Measurements from ENCODE around the gene CYP27C1. TPM values are rescaled to one million over a fixed set of nuclear protein-coding genes. Genes with fewer than 3 reads are reported as not detected.

CYP27C1 gene
- polyA plus RNA-seq, 1 experiment = 0.28 TPM

DNA sequence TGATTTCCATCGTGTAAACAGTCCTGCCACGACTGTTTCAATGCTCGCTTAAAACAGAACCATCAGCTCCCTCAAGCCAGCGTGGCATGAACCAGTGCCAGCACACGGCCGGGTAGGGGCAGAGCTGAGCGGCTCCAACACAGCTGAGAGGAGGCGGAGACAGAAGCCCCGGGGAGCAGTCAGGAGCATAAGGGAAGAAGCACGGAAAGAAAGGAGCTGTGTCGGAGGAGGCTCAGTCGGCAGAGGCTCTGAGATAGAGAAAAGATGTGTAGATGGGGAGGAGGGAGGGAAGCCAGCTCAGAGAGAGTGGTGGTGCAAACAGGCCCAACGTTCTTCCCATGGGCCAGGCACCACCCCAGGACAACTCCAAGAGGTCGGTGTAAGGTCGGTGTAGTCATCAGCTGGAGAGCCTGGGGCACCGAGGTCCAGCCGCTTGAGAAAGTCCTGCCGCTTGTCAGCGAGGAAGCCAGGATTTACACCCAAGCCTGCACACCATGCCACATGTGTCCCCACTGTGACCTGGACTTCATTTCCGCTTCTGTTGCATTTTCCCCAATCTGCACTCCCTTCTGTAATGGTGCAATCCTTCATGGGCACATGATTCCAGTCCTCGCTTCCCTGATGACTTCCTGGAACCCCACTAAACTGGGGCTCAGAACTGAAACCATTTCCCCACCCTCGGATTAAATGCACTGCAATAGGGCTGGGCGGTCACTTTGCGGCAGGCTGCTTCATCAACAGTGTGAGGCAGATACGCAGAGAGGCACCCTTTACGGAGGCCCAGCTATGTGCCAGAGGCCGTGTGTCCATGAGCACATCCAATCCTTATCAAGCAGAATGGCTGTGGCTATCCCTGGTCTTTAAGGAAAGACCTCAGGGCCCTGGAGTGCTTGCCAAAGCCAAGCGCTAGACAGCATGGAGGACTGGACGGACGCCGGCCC lies 43.5 kb downstream of the CYP27C1 start:
- H3K27me3 ChIP-seq (ENCODE audit: control insufficient read depth, insufficient read depth, low read length) = no peaks in the 10 kb centered on the region
- TF ChIP-seq, protein P1, sequence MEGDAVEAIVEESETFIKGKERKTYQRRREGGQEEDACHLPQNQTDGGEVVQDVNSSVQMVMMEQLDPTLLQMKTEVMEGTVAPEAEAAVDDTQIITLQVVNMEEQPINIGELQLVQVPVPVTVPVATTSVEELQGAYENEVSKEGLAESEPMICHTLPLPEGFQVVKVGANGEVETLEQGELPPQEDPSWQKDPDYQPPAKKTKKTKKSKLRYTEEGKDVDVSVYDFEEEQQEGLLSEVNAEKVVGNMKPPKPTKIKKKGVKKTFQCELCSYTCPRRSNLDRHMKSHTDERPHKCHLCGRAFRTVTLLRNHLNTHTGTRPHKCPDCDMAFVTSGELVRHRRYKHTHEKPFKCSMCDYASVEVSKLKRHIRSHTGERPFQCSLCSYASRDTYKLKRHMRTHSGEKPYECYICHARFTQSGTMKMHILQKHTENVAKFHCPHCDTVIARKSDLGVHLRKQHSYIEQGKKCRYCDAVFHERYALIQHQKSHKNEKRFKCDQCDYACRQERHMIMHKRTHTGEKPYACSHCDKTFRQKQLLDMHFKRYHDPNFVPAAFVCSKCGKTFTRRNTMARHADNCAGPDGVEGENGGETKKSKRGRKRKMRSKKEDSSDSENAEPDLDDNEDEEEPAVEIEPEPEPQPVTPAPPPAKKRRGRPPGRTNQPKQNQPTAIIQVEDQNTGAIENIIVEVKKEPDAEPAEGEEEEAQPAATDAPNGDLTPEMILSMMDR (IDR thresholded peaks at IDR 0.05; ENCODE audit: insufficient read depth, low read depth, low read length) = peak; percentile 25
- ChIA-PET CTCF (interaction anchor here (0.9 to 2.7 kb wide), 8 partner anchors 13 to 127 kb away, joined by 3 to 12 read pairs (median 4); no protein-coding TSS in a partner anchor), POLR2A (interaction anchor here (0.6 kb wide), 1 partner anchor 519 kb away, joined by 3 read pairs; no protein-coding TSS in a partner anchor)
- no peaks in the 10 kb centered on the region for H3K36me3 ChIP-seq (ENCODE audit: control insufficient read depth, insufficient read depth, low read length)
- H3K4me3 ChIP-seq (ENCODE audit: low read depth, low read length) = no peak overlapping the region
- peak; percentile 70 for DNase-seq (ENCODE audit: low read depth)

DNA sequence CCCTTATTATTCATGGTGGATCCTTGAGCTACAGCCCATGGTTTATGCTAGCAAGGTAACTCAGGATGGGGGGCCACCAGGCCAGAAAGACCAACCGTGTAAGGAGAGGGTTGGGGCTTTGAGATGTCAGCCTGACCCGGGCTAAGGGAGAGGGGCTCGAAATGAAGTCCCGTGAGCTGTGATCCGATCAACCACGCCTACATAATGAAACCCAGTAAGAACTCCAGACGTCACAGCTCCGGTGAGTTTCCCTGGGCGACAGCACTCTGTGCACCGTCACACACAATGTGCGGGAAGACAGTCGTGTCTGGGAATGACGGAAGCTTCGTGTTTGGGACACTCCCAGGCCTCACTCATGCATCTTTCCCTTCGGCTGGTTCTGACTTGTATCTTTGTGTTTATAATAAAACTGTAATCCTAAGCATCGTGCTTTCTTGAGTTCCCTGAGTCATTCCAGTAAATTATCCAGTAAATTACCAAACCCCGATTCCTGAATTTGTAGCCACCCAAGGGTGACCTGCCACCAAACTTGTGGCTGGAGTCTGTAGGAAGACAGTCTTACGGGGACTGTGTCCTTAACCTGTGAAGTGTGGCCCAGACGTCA lies 44.2 kb downstream of the CYP27C1 start:
- peak; percentile 90 for DNase-seq (ENCODE audit: low read depth)
- POLR2A ChIA-PET = interaction anchor here (0.6 to 0.7 kb wide), 2 partner anchors 30 to 518 kb away, joined by 3 read pairs; no protein-coding TSS in a partner anchor
- TF ChIP-seq, protein P1 (IDR thresholded peaks at IDR 0.05; ENCODE audit: insufficient read depth, low read depth, low read length) = no peak
- CTCF ChIA-PET = interaction anchor here (1.0 to 2.7 kb wide), 9 partner anchors 12 to 350 kb away, joined by 3 to 19 read pairs (median 4); partner anchors contain the start of gene IWS1
- no peak overlapping the region for H3K4me3 ChIP-seq (ENCODE audit: low read depth, low read length)
- H3K27me3 ChIP-seq (ENCODE audit: control insufficient read depth, insufficient read depth, low read length) = no peaks in the 10 kb centered on the region
- H3K36me3 ChIP-seq (ENCODE audit: control insufficient read depth, insufficient read depth, low read length) = no peaks in the 10 kb centered on the region

DNA sequence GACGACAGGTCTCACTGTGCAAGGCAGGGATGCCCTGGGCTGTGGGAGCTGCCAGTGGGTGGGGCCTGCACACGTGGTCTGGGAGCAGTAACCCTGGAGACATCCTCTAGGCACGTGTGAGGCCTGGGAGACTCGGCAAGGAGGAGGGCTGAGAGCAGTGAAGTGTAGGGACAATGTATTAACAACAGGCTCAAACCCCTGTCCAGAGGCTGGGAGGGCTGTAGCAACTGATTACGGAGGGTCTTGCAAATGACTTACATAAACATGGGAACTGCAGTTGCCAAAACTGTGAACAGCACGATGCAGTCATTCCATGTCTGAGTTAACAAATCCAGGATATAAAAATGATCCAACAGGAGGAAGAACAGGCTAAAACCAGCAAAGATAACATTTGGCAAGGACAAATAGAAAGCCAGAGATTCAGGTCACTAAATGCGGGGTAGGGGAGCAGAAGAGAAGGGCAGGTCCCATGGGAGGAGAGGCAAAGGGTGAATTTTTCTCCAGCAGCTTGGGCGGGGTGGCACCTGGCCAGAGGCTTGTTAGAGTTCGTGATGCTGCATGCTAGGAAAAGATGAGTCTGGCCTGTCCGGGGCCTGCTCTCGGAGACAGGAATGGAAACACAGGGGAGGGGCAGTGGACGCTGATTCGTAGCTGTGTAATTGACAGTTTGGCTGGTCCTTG lies 44.9 kb downstream of the CYP27C1 start:
- H3K27me3 ChIP-seq (ENCODE audit: control insufficient read depth, insufficient read depth, low read length) = no peaks in the 10 kb centered on the region
- TF ChIP-seq, protein P1 (IDR thresholded peaks at IDR 0.05; ENCODE audit: insufficient read depth, low read depth, low read length) = no peak
- ChIA-PET POLR2A (interaction anchor here (0.7 kb wide), 1 partner anchor 29 kb away, joined by 3 read pairs; no protein-coding TSS in a partner anchor), CTCF (interaction anchor here (1.0 to 2.7 kb wide), 12 partner anchors 11 to 351 kb away, joined by 3 to 19 read pairs (median 4); partner anchors contain the start of gene IWS1)
- no peaks in the 10 kb centered on the region for H3K36me3 ChIP-seq (ENCODE audit: control insufficient read depth, insufficient read depth, low read length)
- DNase-seq (ENCODE audit: low read depth) = no peak
- no peak overlapping the region for H3K4me3 ChIP-seq (ENCODE audit: low read depth, low read length)

DNA sequence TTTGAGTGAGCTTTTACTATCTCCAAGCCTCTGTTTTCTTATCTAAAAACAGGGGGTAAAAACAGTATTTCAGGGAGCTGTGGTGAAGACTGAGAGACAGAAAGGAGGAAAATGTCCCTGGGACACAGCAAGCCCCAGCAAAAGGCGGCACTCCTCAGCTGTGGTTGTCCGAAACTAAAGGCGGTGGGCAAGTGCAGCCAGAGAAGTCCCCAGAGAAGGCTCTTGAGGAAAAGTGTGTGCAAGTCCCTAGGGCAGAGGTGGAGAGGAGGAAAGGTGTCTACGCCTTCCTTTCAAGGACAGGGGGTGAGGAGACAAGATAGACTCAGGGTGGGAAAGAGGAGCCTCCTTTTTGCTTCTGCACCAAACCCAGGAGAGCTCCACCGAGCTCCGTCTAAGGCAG lies 45.5 kb downstream of the CYP27C1 start:
- Histone ChIP-seq H3K36me3 (ENCODE audit: control insufficient read depth, insufficient read depth, low read length) (no peaks in the 10 kb centered on the region), H3K4me3 (ENCODE audit: low read depth, low read length) (no peak overlapping the region), H3K27me3 (ENCODE audit: control insufficient read depth, insufficient read depth, low read length) (no peaks in the 10 kb centered on the region)
- CTCF ChIA-PET = interaction anchor here (0.9 to 2.8 kb wide), 10 partner anchors 9 to 125 kb away, joined by 3 to 19 read pairs (median 6); no protein-coding TSS in a partner anchor
- DNase-seq (ENCODE audit: low read depth) = no peak
- POLR2A ChIA-PET = no interaction called here
- TF ChIP-seq, protein P1 (IDR thresholded peaks at IDR 0.05; ENCODE audit: insufficient read depth, low read depth, low read length) = no peak

Data from BJ (cell line).